Stimulated activated CD8-positive, alpha-beta memory T cell treated with anti-CD3 and anti-CD28 coated beads, Interleukin-2, amount 100 ng/mL, for 48 hours (primary cell): ENCODE measurements around the gene PMIS2.
A peak's percentile ranks its signal among the peaks of the same experiment; 100 is the strongest.

ENCODE experiments used
- DNase-seq, 2 donors: peaks; one replicate each; pipeline ENCODE4 v3.0.0-alpha.2; 2020; ENCODE audit warnings: low read depth in 2 of 2

Gene PMIS2

DNA sequence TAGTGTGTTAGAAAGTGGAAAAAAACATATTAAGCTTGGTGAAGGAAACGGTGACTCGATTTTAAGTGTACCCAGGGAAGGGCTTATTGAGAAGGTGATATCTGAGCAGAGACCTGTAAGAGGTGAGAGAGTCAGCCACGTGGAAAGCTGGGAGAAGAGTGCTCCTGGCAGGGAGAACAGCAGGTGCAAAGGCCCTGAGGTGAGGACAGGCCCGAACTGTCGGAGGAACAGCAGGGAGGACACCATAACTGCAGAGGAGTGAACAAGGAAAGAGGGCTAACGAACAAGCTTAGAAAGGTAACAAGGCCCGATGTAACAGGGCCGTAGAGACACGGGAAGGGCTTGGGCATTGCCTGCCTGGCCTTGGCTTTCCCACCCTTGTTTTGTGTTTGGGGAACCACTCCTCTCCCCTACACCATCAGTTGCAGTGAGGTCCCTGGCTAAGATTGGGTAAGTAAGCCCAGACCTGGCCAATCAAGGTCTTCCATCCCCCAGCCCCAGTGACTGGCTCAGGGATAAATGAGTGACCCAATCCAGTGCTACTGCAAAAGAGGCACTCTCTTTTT is 29.9 kb upstream of the PMIS2 start:
- no peak for DNase-seq

DNA sequence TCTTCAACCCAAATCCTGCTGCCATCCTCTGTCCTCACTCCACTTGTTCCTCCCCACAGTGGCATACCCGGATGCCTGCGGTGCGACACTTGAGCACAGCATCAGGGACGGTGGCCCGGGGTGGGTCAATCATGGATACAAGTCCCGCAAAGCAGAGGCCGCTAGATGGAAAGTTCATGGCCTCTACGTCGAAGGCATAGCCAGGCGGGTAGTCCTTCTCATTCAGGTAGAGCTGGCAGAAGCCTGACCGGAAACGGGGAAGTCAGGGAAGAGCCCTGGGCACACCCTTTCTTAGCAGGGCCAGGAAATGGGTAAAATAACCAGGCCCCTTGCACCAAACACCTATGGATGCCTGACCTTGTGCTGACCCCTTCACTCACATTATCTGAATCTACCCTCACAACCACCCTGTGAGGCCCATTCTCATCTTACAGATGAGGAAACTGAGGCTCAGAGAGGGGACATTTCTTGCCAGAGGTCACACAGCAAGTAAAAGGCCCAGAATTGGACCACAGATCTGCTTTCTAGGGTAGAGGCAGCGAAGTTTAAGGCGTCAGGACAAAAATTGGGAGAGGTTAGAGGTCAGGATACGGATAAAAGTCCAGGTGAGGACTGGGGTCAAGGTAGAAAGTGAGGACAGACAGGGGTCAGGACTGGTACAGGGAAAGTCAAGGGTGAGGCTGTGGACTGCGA is 29.0 kb upstream of the PMIS2 start:
- no peak for DNase-seq

DNA sequence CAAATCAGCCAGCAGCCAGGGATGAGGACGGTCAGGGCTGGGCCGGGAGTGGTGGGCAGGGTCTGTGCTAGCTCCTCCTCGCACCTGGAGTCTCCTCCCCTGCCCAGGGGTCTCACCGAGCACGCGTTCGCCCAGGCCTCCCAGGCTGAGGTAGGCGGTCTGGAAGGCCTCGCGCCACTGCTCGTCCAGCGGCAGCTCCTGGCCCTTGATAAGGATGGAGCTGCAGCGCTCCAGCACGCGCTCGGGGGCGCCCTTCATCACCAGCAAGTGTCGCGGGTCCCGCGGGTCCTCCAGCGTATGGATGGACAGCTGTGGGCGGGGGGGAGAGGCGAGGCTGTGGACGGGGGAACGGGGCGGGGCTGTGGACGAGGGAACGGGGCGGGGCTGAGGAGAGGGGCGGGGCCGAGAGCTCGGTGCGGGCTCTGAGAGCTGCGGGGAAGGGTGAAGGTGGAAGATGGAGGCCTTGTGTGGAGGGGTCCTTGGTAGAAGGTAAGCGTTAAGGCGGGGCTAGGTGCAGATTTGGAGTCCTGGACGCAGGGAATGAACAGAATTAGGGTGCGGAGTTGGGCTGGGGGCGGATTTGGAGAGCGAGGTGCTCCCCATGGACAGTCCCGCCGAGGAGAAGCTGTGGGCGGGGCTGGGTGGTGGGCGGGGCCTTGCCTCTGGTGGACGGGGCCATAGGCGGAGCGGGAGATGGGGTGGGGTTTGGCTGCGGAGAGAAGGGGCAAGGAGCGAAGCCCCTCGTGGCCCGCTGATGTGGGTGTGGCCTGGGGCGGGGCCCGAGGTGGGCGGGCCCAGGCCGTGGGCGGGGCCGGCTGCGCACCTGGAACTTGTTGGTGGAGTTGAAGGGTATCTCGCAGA is 28.2 kb upstream of the PMIS2 start:
- peak; percentile 38 to 69 for DNase-seq

DNA sequence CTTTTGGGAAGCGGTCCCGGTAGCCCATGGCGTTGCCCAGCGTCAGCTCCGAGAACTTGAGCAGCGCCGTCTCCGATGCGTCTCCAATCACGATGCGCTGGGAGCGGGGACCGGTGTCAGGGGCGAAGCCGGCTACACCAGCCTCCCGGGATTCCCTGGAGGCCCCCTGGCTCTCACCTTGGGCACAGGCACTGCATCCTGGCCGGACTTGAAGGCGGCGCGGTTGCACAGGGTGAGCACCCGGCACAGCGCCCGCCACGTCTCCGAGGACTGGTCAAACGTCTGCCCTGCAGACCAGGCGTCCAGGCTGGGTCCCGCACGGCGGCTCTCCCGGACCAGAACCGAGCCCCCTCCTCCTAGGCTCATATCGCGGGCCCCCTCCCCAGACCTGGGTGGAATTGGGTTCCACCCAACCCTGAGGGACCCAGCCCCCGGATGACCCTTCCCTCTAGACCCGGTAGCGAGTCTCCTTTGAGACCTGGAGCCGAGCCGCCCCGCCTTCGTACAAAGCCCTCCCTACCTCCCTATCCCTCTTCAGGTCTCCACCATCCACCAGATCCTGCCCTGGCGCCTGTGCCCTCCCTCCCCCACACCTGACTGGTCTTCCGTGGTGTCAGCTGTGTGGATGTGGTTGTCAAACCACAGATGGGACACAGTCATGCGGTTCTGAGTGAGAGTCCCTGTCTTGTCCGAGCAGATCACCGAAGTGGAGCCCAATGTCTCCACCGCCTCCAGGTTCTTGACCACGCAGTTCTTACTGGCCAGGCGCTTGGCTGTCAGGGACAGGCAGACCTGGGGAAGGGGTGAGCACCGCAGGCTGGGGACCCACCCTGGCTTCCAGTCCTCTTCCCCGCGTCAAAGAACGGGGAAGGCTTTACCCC is 27.3 kb upstream of the PMIS2 start:
- DNase-seq = no peak

DNA sequence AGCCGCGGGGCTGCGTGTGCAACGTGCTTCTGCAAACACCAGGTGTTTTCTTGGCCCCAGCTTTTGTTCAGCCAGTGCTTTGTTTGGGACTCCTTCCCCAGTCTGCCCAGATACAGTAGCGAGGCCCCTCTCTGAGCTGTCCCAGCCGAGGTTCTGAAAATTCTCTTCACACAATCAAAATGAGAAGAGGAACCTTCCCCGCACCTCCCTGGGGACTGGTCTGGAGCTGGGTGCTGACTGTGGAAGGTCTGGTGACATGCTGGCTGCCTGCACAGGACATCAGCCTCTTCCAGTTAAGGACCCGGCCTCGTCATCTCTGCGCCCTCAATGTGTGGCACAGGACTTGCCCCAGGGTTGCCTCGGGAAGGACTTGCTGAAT is 26.7 kb upstream of the PMIS2 start:
- DNase-seq = no peak

DNA sequence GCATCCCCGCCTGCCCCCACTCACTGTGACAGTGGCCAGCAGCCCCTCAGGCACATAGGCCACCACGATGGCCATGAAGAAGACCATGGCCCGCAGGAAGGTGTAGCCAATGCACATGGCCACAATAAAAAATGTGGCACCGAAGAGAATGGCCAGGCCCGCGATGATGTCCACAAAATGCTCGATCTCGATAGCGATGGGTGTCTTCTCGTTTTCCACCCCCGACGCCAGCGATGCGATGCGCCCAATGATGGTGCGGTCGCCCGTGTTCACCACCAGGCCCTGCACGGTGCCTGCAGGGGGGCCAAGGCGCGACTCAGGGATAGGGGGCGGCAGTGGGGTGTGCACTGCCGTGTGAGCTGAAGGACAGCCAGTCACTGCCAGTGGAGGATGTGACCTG is 26.2 kb upstream of the PMIS2 start:
- no peak for DNase-seq

DNA sequence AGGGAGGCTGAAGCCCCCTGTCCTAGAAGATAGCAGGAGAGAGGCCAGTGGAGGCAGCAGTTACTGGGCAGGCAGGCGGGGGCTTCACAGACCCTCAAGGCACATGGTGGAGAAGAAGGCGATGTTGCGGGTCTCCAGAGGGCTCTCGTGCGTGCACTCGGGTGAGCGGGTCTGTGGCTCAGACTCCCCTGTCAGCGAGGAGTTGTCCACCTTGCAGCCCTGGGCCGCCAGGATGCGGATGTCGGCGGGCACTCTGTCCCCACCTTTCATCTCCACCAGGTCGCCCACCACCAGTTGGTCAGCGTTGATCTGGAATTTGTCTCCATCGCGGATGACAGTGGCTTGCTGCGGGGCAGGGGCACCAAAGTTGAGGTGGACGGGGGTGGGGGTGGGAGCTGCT is 25.7 kb upstream of the PMIS2 start:
- no peak for DNase-seq

DNA sequence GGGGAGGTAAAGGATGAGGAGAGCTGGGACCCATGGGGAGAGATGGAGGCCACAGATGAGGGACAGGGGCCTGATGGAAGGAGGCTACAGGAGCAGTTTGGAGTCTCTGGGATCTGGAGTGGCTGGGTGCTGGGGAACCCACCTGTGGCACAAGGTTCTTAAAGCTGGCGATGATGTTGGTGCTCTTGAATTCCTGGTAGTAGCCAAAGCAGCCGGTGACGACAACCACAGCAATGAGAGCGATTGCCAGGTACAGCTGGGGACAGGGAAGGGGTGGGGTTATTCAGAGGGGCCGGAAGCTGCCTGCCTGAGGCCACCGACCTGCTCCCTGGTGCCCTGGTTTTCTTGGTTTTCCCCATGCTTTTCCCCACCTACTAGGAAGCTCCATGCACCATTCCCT is 25.3 kb upstream of the PMIS2 start:
- no peak for DNase-seq

DNA sequence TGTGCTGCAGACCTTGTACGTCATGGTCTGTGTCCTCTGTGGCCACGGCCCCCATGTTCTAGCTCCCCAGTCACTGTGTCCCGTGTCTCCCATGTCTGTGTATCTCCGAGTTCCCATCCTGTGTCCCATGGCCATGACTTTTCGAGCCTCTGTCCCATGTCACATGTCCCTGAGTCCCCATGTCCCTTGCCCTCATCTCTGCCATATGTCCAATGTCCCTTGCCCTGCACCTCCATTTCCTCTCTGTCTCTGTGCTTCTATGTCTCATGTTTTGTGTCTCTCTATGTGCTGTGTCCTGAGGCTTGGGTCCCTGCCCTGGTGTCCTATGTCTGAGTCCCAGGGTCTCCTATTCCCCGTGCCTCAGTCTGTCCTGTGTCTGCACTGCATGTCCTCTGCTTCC is 24.5 kb upstream of the PMIS2 start:
- DNase-seq = no peak

DNA sequence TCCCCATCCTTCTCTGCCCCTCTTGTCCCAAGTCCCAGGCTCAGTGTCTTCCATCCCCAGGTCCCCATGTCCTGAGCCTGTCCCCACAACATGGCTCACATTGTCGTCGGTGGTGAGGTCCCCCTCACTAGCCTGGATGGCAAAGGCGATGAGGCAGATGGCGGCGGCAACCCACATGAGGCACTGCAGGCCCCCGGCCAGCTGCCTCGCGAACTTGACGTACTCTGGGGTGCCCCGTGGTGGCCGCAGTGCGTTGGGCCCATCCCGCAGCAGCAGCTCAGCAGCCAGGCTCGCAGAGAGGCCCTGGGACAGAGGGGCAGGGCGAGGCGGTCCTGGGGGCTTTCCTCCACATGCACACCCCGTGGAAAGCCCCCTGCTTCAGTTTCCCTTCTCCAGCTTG is 23.6 kb upstream of the PMIS2 start:
- no peak for DNase-seq

DNA sequence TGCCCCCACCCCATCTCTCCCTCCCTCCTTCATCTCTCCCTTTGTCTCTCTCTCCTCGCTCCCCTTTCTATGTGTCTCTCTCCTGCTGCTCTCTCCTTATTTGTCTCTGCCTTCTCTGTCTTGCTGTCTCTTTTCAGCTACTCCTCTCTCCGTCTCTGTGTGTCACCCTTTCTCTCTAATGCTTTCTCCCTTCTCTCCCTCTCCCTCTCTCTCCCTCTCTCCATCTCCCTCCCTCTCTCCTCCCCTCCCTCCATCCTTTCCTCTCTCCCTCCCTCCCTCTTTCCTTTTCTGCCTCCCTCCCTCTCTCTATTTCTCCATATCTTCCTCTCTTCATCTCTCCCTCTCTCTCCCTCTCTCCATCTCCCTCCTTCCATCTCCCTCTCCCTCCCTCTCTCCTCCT is 23.2 kb upstream of the PMIS2 start:
- DNase-seq = no peak

DNA sequence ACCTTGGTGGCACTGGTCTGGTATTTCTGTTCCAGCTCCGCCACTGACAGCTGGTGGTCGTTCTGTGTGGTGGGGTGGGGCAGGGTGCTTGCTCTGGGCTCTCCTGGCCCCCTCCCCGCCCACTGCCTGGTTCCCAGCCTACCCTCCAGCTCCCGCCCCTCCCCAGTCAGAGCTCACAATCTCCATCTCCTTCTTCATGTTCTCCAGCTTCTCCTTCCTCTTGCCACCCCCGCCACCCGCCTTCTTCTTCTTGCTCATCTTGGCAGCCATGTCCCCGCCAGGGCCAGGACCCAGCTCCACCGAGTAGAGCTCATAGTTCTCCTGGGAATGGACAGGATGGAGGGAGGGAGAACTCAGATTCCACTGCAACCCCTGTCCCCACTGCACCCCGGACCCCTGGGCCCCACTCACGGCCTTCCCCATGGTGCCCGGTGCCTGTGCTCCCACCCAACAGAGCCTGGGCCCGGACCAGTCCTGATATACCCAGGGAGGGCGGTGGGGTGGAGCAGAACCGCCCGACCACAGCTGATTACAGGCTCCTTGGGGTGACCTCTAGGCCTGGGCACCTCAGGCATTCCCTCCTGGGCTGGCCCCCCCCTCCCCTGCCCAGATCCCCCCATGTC is 22.7 kb upstream of the PMIS2 start, which contains the start of gene ATP4A:
Gene ATP4A, minus strand, starts transcription at position 452 of the 623 bp plus-strand sequence. Its CDS starts 29 bp downstream, at position 423.
- DNase-seq = no peak

DNA sequence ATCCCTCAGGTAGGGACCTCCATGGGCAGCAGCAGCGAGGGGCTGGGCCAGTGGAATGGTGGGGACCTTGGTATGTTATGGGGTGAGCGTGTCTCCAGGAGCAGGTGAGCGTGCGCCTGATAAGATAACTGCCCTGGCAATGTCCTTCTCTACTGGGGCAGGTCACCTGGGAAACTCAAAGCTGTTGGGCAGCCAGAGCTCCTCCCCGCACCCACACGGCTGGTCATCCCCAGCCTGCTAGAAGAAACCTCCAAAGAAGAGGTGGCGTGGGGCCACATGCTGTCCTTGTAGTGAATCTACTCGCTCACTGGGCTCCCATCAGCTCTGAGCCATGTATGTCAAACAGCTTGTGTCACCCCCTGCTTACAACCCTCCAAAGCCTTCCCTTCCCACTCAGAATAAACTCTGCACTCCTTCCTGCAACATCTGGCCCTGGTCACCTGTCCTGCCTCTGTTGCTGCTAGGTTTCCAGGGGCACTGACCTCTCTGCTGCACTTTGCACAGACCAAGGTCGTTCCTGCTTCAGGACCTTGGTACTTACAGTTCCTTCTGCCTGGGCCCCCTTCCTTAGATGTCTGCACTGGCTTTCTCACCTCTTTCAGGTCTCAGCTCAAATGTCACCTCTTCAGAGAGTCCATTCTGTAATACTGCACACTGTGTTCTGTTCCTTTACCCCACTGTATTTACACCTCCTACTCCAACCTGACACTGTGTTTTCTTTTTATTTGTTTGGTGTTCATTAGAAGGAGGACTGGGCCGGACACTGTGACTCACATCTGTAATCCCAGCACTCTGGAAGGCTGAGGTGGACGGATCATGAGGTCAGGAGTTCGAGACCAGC is 20.7 kb upstream of the PMIS2 start:
- no peak for DNase-seq

DNA sequence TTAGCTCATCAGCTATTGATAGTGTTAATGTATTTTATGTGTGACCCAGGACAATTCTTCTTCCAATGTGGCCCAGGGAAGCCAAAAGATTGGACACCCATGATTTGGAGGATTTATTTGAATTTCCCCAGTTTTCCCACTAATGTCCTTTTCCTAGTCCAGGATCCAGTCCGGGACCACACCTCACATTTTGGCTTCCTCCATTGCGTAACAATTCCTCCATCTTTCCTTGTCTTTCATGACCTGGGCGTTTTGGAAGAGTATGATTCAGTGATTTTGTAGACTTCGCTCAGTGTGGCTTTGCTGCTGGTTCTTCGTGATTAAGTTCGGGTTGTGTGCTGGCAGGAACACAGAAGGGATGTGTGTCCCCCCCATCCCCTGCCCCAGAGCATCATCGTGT is 19.2 kb upstream of the PMIS2 start:
- DNase-seq = no peak

DNA sequence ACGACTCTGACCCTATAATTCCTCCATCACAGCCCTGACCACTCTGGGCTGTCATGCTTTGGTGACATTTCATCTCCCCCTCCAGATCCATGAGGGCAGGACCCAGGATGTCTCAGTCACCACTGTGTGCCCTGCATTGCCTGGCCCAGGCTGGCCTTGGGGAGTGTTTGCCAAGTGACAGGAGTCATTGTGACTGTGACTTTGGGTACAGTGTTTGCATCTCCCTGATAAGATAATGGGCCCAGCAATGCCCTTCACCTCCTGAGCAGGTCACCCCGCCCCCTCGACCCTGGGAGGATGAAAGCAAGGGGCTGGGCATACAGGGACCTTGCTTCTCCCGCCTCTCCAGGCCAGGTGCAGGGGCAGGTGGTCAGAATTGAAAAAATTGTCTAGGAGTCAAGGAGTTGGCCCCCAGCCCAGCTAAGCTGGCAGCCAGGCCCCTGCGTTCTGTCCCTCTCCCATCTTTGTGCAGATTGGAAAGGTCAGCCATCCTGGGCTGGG is 16.6 kb upstream of the PMIS2 start:
- no peak for DNase-seq

DNA sequence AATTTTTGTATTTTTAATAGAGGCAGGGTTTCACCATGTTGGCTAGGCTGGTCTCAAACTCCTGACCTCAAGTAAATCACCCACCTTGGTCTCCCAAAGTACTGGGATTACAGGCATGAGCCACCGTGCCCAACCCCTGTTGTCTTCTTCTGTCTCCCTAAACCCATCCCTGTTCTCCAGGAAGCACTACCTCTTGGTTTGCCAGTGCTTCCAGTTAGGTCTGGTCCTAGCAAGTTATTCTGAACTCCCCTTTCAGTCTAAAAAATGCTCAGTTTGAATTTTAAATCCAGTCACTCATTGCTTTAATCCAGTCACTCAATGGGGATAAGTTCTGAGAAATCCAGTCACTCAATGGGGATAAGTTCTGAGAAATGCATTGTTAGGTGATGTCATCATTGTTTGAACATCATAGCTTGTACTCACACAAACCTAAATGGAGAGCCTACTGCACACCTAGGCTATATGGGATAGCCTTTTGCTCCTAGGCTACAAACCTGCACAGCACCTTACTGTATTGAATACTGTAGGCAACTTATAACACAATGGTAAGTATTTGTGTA is 14.5 kb upstream of the PMIS2 start:
- DNase-seq = no peak

DNA sequence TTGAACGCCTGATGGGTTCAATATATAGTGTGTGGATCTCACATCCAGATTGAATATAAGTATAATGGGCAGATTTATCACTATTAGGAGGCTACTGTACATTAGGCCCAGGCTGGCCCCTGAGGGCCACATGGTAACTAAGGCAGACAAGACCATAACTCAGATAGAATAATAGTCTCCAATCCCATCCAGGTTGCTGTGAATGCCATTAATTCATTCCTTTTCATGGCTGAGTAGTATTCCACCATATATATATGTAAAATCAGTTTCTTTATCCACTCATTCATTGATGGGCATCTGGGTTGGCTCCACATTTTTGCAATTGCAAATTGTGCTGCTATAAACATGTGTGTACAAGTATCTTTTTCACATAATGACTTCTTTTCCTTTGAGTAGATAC is 8.1 kb upstream of the PMIS2 start:
- no peak for DNase-seq

DNA sequence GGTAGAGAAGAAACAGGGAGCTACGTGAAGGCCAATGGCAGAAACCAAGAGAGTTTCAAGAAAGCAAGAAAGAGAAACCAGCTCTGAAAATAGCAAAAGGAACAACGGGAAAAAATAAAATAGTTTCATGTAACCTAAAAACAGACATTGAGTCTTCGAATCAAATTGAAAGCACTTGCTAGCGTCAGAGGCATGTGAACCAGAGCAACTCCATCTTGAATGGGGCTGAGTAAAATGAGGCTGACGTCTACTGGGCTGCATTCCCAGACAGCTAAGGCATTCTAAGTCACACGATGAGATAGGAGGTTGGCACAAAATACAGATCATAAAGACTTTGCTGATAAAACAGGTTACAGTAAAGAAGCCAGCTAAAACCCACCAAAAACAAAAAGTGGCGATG is 7.3 kb upstream of the PMIS2 start:
- DNase-seq = no peak

DNA sequence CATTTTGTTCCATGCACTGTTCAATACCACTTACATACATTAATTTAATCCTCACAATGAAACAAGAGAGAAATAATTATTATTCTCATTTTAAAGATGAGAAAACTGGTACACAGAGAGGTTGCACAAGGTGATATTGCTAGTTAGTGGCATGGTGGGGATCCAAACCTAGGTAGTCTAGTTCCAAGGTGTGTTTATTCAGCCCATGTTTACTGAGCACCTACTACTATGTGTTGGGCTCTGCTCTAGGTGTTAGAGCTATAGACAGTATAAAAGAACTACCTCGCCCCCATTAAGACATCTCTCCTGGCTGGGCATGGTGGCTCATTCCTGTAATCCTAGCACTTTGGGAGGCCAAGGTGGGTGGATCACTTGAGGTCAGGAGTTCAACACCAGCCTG is 3.2 kb upstream of the PMIS2 start:
- no peak for DNase-seq

DNA sequence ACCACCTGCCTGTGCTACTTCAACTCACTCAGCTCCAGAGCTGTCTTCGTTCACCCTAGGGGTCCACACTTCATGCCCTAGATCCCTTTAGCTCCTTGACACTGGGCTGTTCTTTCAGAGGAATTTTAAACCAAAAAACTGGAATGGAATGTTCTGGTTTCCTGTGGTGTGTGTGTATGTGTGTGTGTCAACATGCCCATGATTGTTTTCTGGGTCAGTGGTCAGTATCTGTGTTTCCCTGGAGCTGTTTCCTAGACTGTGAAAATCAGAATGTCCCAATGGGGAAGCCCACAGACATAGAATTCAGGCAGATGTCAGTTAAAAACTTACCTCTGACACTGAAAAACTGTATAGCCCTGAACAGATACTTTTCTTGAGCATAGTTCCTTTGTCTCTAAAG is 1.3 kb downstream of the PMIS2 start:
- no peak for DNase-seq
